ENCODE measurements around the gene RSPH1. TPM values are rescaled to one million over a fixed set of nuclear protein-coding genes. Genes with fewer than 3 reads are reported as not detected.

Gene RSPH1
- total RNA-seq, 1 experiment from 2014 or later = 0.51 TPM

DNA sequence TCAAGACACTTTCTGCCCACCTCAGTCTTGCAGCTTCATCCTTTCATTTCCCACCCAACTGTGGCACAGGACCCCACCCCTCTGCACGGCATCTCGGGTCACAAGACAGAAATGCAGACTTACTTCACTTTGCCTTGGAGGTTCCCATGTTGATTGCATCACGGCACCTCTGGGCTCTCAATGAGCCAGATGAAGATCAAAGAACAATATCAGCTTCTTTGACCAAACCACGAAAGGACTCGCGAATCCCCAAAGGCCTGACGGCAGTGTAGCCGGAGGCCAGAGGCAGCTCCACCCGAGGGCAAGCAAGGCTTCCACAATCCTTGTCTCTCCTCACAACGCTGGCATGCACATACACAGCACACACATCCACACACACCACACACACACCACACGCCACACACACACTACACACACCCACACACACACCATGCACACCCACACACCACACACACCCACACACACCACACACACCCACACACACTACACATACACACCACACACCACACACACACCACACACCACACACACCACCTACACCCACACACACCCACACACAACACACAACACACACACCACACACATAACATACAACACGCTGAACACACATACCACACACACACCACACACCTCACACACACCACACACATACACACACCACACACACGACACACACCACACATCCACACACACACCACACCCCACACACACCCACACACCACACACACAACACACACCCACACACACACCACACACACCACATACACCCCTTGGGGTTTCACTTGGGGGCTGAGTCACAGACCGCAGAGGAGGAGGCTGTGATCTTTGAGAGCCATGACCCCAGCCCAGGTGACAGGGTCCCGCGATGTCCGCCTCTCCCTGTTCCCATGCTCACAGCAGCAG is 56.5 kb downstream of the RSPH1 start:
- no peaks in the 10 kb centered on the region for H3K9me3 ChIP-seq (ENCODE audit: low read length)
- no peak for DNase-seq
- BruUV-seq (replicated peaks) = no TSS peak
- H3K4me1 ChIP-seq (ENCODE audit: insufficient read depth, low read length) = no peaks in the 10 kb centered on the region
- H3F3A ChIP-seq (ENCODE audit: low read length, unreplicated experiment) = no peaks in the 10 kb centered on the region
- intact Hi-C loops (cut with micrococcal nuclease) = no loop called here
- H3K27me3 ChIP-seq (ENCODE audit: low read length) = no peaks in the 10 kb centered on the region
- no peaks in the 10 kb centered on the region for H3K36me3 ChIP-seq (ENCODE audit: low read depth, low read length)
- H3K79me2 ChIP-seq (ENCODE audit: low read length) = no peaks in the 10 kb centered on the region
- no peak overlapping the region for H3K27ac ChIP-seq (ENCODE audit: low read length)
- H4K20me1 ChIP-seq (ENCODE audit: low read length) = no peaks in the 10 kb centered on the region
- H3K4me2 ChIP-seq (ENCODE audit: low read length) = no peak overlapping the region
- CTCF ChIA-PET = interaction anchor here (0.6 kb wide), 1 partner anchor 92 kb away, joined by 3 read pairs; no protein-coding TSS in a partner anchor
- H3K9me2 ChIP-seq (replicated peaks; ENCODE audit: low read length) = no peaks in the 10 kb centered on the region
- H3K4me3 ChIP-seq (ENCODE audit: low read length) = no peak overlapping the region
- no peak for TF ChIP-seq EZH2 (IDR thresholded peaks at IDR 0.05; ENCODE audit: low read length, unreplicated experiment)
- no peak for ATAC-seq
- POLR2A ChIA-PET (ENCODE audit: unreplicated experiment) = no interaction called here
- no peak overlapping the region for H2AFZ ChIP-seq (ENCODE audit: low read length)
- no peak overlapping the region for H3K9ac ChIP-seq (ENCODE audit: low read length)

GRCh38 chr21:42438316-42439205 is 57.5 kb downstream of the RSPH1 start:
- Histone ChIP-seq H3F3A (ENCODE audit: low read length, unreplicated experiment) (no peaks in the 10 kb centered on the region), H3K36me3 (ENCODE audit: low read depth, low read length) (no peaks in the 10 kb centered on the region), H3K9ac (ENCODE audit: low read length) (no peak overlapping the region), H3K79me2 (ENCODE audit: low read length) (no peaks in the 10 kb centered on the region), H2AFZ (ENCODE audit: low read length) (no peak overlapping the region), H4K20me1 (ENCODE audit: low read length) (no peaks in the 10 kb centered on the region), H3K9me3 (ENCODE audit: low read length) (no peaks in the 10 kb centered on the region), H3K27ac (ENCODE audit: low read length) (no peak overlapping the region), H3K4me1 (ENCODE audit: insufficient read depth, low read length) (no peaks in the 10 kb centered on the region), H3K4me2 (ENCODE audit: low read length) (no peak overlapping the region), H3K4me3 (ENCODE audit: low read length) (no peak overlapping the region), H3K27me3 (ENCODE audit: low read length) (no peaks in the 10 kb centered on the region), H3K9me2 (replicated peaks; ENCODE audit: low read length) (no peaks in the 10 kb centered on the region)
- POLR2A ChIA-PET (ENCODE audit: unreplicated experiment) = no interaction called here
- no TSS peak for BruUV-seq (replicated peaks)
- TF ChIP-seq, protein P1, sequence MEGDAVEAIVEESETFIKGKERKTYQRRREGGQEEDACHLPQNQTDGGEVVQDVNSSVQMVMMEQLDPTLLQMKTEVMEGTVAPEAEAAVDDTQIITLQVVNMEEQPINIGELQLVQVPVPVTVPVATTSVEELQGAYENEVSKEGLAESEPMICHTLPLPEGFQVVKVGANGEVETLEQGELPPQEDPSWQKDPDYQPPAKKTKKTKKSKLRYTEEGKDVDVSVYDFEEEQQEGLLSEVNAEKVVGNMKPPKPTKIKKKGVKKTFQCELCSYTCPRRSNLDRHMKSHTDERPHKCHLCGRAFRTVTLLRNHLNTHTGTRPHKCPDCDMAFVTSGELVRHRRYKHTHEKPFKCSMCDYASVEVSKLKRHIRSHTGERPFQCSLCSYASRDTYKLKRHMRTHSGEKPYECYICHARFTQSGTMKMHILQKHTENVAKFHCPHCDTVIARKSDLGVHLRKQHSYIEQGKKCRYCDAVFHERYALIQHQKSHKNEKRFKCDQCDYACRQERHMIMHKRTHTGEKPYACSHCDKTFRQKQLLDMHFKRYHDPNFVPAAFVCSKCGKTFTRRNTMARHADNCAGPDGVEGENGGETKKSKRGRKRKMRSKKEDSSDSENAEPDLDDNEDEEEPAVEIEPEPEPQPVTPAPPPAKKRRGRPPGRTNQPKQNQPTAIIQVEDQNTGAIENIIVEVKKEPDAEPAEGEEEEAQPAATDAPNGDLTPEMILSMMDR (conservative IDR thresholded peaks at IDR 0.05; ENCODE audit: low read depth, low read length) = no peak
- TF ChIP-seq EZH2 (IDR thresholded peaks at IDR 0.05; ENCODE audit: low read length, unreplicated experiment) (no peak), EZH2phosphoT487 (IDR thresholded peaks at IDR 0.05; ENCODE audit: borderline replicate concordance, low read length) (no peak)
- ATAC-seq (no peak), DNase-seq (no peak)
- intact Hi-C loops (cut with micrococcal nuclease) = no loop called here
- CTCF ChIA-PET = interaction anchor here (0.6 kb wide), 1 partner anchor 91 kb away, joined by 3 read pairs; no protein-coding TSS in a partner anchor

DNA sequence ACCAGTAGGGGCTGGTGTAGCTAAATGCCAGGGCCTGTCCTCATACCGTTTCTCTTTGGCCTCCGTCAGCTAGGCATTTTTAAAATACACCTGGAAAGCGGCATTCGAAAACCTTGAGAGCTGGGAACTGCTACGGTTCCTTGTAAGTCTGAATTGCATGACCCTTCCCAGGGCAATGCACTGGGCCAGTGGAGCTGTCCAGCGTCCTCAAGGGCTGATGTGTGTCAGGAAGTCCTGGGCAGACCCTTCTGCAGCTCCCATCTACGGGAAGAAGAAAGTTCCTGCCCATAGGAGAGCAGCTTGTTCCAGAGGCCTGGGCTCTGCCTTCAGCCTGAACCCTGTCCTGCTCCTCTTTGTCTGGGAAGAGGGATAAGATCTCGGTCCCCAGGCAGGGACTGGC is 58.2 kb downstream of the RSPH1 start:
- no peaks in the 10 kb centered on the region for H3K4me1 ChIP-seq (ENCODE audit: insufficient read depth, low read length)
- intact Hi-C loops (cut with micrococcal nuclease) = no loop called here

More for the DNA sequence above, 58.2 kb downstream of the RSPH1 start:
- Histone ChIP-seq H2AFZ (ENCODE audit: low read length) (no peak overlapping the region), H3K9ac (ENCODE audit: low read length) (no peak overlapping the region), H3K36me3 (ENCODE audit: low read depth, low read length) (no peaks in the 10 kb centered on the region), H3F3A (ENCODE audit: low read length, unreplicated experiment) (no peaks in the 10 kb centered on the region), H3K9me2 (replicated peaks; ENCODE audit: low read length) (no peaks in the 10 kb centered on the region), H3K27me3 (ENCODE audit: low read length) (no peaks in the 10 kb centered on the region), H3K4me2 (ENCODE audit: low read length) (no peak overlapping the region), H3K27ac (ENCODE audit: low read length) (no peak overlapping the region), H3K9me3 (ENCODE audit: low read length) (no peaks in the 10 kb centered on the region), H3K4me3 (ENCODE audit: low read length) (no peak overlapping the region), H4K20me1 (ENCODE audit: low read length) (no peaks in the 10 kb centered on the region), H3K79me2 (ENCODE audit: low read length) (no peaks in the 10 kb centered on the region)
- peak; percentile 28 for DNase-seq
- CTCF ChIA-PET = no interaction called here
- peak; percentile 54 for ATAC-seq
- POLR2A ChIA-PET (ENCODE audit: unreplicated experiment) = no interaction called here
- TF ChIP-seq EZH2phosphoT487 (IDR thresholded peaks at IDR 0.05; ENCODE audit: borderline replicate concordance, low read length) (no peak), EZH2 (IDR thresholded peaks at IDR 0.05; ENCODE audit: low read length, unreplicated experiment) (no peak)
- TF ChIP-seq, protein P1 (conservative IDR thresholded peaks at IDR 0.05; ENCODE audit: low read depth, low read length) = no peak
- no TSS peak for BruUV-seq (replicated peaks)
